HG02610 (cell line): ENCODE measurements around the gene SNX20.

Source experiments
- ATAC-seq: cut with Tn5 transposase; IDR thresholded peaks from one replicate; pipeline ENCODE4 v1.9.1; 2021; ENCODE audit warnings: mild to moderate bottlenecking, moderate library complexity; ENCODE audit not compliant: unreplicated experiment

SNX20 gene

DNA sequence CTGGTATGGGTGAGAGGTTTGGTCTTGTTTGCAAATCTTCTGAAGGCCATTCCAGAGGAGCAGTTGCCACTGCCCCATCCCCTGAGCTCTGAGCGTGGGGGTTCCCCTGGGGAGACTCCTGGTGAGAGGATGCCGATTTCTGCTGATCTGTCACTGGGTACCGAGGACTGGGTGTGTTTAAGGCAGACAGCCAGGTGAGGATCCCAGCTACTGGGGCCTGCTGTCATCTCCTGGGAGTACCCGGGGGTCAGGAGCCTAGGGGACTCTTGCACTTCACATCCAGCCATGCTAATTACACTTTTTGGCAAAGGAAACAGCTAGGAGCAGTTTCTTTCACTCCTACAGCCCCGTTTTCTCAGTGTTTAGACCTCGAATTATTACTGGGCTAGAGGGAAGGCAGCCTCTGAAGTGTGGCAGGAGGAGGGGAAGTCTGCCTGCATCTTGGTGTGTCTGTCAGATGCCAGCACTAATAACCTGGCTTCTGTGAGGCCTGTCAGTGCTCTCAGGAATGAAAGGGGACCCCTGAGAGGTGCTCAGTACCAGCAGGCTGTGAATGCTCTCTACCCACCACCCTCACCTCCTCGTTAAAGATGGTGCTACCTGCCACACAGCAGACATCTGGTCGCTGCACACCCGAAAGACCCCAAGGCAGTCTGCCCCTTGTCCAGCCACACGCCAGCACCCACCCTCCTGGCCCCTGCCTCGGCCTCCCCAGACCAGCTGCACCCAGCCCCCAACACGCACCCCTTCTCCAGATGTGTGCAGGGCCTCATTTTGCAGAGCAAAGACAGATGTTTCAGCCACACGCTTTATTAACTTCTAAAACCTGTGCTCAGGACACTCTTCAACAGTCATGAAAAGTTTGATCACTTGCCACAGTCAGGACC is 43.2 kb downstream of the SNX20 start:
- ATAC-seq, result no peak

DNA sequence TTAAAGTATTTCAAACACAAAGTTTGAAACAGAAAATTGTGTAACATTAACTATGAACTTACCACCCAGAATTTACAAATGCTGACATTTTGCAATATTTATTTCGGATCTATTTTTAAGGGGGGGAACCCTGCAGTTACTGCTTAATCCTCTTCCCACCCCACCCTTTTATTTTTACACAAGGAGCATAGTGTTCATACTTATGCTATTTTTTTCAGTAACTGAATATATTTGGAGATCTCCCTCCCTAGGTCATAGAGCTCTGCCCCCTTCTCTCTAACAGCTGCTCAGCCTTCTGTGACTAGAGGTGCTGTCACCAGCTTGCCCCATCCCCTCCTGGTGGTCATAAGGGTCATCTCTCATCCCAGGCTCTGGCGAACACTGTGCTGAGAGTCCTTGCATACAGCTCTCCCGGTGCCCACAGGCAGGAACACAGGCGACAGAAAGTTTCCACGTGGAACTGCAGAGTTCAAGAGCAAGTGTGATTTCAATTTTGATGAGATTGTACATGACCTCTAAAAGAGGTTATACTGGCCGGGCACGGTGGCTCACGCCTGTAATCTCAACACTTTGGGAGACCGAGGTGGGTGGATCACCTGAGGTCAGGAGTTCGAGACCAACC is 44.2 kb downstream of the SNX20 start:
- no peak for ATAC-seq

DNA sequence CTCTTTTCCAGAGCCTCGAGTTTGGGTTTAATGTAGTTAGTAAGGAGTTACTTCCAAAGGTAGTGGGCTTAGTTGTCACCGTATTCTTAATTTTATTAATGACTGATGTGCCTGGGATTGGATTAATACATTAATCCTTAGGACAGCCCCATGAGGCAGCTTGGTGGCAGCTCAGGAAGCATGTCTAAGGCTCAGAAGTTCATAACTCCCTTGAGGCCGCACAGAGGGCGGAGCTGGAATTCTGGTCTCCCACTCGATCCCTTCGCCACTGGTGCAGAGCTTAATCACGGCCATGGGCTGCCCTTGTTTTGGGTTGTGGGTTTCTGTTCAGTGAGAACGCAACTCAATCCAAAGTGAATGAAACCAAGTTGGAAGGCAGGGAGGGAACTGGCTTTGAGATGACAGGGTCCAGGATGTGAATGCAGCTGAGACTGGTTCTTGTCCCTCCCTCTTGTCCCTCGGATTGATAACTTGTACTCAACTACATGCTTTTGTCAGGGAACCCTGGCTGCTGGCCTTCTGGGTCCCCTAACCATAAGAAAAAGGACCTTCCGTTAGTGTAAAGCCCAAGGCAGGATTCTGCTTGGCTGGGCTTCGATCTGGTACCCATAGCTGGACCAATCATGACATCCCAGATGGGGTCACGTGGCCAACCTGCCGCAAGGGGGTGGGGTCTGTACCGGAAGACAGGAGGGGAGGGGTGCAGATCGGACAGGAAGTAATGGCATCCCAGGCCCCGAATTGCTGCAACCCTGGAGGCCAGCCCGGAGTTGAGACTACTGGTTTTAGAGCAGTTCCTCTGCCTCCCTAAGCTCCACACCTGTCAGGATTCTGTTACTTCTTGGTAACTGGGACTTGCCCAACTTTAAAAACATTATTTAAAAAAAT is 45.4 kb downstream of the SNX20 start:
- no peak for ATAC-seq

DNA sequence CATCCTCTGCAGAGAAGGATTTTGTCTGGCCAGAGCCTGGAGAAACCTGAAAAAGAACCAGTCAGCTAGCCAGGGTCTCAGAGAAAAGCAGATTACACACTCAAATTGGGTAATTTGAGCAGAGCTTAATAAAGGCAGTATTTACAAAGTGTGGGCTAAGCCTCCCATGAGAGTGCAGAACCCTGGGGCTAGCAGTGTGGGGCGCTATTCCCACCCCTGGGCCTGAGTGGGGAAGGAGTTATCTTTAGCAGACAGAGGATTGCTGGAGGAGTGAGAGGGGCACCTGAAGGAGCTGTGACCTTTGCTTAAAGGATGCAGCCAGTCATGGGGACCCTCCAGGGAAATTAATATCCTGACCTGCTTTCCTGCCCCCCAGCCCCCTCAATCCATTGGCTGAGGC is 46.2 kb downstream of the SNX20 start:
- no peak for ATAC-seq

DNA sequence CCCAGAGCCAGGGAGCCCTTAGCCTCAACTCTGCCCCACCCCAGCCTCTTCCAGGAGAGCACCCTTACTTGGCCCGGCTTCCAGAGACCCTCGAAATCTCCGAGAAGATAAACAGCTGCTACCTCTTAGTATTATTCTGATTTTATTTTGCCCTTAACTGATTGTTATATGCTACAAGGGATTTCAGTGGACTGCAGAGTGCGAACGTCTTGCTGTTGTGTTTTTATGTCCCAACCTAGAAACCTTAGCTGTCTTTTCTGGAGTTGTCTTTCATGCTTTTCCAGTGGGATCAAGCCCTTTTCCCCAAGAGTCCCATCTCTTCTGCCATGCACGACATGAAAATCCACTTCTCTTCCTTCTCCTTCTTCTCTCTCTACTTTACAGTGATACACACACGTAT is 47.0 kb downstream of the SNX20 start:
- no peak for ATAC-seq

DNA sequence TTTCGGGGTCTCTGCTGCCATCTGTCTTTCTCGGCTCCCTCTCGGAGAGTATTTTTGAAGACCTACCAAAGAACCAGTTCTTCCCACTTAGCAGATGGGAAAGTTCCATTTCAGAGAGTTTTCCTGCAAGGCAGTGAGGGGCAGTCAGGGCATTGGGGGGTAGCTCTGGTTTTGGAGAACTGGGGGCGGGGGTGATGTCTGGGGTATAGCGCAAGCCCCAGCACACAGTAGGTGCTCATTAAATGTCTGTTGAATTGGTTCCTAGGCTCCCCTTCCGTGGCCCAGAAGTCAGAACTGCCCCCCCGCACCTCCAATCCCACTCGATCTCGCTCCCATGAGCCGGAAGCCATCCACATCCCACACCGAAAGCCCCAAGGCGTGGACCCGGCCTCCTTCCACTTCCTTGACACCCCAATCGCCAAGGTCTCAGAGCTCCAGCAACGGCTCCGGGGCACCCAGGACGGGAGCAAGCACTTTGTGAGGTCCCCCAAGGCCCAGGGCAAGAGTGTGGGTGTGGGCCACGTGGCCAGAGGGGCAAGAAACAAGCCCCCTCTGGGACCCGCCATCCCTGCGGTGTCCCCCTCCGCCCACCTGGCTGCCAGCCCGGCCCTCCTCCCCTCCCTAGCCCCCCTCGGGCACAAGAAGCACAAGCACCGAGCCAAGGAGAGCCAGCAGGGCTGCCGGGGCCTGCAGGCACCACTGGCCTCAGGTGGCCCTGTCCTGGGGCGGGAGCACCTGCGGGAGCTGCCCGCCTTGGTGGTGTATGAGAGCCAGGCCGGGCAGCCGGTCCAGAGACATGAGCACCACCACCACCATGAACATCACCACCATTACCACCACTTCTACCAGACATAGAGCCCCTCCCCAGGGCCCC is 47.9 kb downstream of the SNX20 start:
- no peak for ATAC-seq

DNA sequence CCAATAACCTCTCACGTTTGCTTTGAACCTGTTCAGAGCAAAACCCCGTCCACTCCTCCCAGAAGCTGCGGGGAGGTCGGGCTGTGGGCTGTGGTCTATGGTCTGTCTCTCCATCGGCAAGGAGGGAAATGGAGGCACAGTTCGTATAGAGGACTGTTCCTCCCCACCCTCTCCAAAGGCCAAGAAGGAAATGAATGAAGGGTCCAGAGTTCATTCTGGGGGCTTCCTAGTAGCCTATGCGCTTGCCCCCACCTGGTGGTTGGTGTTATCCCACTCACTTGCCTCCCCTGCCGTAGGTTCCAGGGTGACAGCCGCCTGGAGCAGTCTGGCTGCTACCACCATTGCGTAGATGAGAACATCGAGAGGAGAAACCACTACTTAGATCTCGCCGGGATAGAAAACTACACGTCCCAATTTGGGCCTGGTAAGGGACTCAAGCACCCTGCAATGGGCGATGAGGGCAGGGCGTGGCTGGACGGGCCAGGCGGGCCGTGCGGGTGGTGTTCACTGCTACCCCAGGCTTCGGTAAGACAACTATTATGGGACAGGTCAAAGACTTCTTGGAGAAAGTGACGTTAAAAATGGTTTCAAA is 49.0 kb downstream of the SNX20 start:
- no peak for ATAC-seq

DNA sequence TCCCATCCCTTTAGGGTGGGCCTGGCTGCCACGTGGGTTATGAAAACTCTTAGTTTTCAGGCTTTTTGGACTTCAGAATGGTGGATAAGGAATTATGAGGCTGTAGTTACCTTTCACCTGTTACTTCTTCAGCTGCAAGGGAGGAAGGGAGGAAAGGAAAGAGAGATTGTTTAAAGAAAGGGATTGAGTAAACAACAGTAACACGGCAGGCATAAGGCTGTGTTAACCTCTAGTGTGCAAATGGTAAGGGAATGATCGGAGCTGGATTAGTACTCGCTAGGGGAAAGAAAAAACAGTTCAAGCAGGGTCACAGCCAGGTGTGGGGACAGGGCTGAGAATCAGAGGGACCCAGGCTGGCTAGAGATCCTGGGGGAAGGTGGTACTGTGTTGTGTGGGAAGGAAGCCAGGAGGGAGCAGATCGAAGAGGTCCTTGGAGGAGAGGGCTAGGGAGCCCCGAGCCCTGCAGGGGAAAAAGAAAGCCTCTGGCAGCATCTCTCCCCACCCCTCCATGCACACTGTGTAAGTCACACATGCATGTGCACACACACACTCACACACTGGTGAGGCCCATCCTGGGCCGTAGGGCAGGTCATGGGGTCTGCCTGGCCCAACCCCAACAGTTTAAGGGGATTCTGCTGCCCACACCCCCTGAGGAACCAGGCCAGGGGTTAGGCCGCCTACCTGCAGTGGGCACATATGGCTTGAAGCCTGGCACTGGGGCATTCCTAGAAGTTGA is 49.7 kb downstream of the SNX20 start:
- ATAC-seq, result no peak

DNA sequence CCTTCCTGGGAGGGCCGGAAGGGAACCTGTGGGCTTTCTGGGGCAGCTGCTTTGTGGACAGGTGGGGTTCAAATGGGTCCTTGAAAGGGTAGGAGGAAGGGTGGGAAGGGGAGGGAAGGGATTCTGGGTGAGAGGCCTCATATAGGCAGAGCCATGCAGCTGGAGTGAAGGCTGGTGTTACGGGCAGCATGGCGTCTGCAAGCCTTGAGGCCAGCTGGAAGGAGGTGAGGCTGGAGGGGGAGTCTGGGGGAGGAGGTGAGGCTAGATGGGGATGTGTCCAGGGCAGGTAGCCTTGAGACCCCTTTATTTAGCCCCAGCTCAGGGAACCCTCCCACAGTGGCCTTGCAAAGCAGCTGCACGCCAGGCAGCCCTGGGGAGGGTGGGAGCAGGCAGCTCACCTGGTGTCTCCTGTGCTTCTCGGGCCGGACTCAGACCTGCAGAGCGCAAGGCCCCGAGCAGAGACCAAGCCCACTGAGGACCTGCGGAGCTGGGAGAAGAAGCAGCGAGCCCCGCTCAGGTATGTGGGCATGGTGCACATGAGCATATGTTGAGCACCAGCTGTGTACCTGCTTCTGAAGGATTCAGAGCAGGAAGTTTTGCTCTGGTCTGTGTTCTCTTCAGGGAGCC is 50.6 kb downstream of the SNX20 start:
- no peak for ATAC-seq

DNA sequence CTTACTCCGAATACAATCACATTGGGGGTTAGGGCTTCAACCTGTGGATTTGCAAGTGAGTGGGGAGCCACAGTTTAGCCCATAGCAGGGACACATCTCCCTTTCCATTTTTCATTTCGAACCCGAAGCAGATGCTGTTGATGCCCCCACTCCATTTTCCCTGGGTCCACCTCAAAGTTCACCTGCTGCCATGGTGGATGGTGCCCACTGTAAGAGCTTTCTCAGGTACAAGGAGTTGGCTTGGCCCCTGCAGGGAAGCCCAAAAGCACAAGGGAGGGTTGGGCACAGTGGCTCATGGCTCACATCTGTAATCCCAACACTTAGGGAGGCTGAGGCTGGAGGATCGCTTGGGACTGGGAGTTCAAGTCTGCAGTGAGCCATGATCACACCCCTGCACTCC is 51.8 kb downstream of the SNX20 start:
- no peak for ATAC-seq

DNA sequence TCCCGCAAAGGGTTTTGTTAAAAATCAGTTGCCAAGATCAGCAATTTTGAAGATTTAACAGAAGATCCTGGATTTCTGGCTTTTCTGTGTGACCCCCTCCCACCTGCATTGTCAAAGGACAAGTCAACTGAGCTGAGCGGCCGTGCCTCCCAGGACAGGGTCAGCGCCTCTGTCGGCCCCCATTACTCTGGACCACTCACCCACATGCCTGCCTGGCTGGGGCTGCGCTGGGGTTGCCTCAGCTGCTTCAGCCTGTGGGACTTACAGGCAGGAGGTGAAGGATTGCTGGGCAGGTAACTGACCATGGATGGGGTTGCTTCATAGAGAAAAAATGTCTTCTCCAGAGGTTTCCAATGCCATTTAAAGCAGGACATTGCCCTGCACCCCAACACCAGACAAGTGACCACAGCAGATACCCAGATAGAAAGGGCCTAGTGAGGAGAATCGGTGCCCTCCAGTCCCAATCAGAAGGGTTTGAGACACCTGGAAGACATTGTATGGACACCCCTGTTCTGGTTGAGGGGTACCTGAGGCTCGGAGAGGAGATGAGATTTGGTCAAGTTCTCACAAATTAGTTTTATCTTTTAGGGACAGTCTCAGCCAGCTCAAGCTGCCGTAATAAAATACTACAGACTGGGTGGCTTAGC is 52.8 kb downstream of the SNX20 start:
- no peak for ATAC-seq

DNA sequence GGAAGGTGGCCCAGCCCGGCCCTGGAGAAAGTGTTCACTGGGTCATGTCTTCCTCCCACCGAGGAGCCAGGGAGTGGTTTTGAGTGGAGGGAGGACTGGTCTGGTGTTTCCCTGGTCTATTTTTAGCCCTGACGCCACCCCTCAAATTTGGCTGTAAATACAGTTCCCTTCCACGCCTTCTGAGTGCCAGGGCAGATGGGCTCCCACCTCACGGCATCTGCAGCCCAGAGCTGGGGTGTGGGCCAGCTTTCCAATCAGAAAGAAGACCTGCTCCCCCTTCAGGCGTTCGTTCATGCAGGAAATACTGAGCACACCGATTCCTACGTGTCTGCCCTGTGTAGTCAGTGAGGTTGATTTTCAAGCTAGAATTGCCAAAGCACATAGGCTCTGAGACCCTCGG is 53.7 kb downstream of the SNX20 start:
- no peak for ATAC-seq

DNA sequence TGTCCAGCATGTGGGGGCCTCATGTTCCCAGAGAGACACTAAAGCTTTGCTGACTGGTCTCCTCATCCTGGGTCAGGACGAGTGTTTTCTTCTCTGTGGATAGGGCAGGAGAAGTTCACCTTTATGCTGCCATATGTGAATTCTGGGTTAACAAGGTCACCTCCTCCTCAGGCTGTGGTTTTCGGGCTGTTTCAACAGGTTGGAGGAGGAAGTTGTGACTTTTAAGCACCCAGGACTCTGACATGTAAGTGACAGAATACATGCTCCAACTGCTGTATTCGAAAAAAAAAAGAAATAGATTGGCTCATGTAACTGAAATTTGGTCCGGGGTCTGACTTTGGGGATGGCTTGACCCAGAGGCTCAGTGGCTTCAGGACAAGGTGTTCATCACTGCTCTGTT is 54.2 kb downstream of the SNX20 start:
- ATAC-seq, result no peak

DNA sequence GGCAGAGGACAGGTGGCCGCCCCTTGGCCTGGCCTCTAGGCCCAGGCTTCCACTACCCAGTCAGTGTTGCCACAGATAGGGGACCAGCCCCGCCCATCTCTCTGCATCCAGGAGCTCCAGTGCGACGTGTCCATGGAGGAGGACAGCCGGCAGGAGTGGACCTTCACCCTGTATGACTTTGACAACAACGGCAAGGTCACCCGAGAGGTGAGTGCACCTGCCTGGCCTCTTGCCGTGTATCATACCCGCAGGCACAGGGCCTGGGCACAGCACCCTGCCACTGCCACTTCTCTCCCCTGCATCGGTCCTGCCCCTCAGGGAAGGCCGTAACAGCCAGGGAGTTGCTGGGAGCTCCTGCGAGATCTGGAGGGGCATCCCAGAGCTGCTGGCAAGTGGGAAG is 55.7 kb downstream of the SNX20 start:
- no peak for ATAC-seq

DNA sequence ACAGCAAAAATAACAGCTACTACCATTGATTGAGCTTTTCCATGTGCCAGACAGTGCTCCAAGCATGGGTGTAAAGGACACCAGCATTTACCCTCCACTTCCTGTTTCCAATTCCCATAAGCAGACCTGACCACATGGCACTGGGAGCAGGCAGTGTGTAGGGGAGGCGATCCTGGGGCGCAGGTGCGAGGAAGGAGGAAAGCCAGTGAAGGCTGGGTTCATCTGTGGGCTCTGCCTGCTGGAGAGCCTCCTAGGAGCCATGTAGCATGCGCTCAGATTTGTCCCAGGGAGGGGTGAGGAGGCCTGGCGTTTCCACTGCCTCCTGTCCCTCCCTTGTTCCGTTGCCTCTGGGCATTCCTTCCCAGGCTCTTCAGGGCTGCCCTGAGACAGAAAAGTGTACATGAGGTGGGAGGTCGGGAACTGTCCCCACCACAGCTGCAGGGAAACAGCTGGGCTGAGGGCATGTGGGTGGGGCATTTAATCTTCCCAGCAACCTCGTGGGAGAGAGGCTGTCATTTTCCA is 56.6 kb downstream of the SNX20 start:
- no peak for ATAC-seq

DNA sequence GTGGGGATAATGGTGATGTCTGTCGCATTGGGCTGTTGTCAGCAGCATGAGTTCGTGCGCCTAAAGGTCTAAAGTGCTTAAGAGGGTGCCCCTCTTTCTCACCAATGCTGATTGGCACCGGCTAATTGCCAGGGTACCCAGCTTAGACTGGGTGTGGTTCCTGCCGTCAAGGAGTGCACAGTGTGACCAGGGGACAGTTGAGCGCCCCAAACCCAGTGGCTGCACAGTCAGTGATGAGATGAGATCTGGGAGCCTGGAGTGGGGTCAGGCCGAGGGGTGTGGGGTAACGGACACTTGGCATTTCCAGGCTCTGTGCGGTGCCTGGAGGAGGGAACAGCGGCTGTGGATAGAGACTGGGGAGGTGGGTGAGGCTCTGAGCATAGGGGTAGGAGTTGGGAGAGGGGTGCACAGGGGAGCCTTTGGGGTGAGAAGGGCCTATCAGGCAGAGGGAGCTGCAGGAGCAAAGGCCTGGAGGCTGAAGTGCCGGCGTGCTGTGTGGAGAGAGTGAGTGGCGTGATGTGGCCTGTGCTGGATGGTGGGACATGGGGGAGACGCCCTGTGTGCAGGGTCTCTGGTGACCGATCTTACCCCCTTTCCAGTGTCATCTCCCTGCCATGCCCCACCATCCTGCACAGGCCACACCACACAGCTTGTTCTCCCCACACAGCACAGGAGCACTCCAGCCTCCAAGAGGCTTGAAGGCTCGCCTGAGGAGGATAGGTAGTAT is 58.3 kb downstream of the SNX20 start:
- no peak for ATAC-seq

DNA sequence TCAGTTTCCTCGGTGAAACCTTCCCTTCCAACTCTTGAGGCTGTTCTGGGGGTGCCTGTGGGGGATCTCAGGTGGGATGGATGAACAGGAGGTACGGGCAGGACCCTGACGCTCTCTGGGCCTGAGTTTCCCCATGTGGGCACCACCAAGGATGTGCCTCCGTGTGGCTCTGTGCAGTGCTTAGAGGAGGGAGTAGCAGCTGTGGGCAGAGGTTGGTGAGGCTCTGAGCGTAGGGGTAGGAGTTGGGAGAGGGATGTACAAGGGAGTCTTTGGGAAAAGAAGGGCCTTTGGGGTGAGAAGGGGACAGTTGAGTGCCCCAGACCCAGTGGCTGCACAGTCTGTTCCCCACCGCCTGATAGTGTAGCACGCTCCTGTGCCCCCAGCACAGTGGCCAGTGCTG is 59.1 kb downstream of the SNX20 start:
- ATAC-seq, result no peak
